B cell (primary cell): ENCODE data around the gene SLC25A34. TPM values are rescaled to one million over a fixed set of nuclear protein-coding genes. Genes with fewer than 3 reads are reported as not detected.

Source experiments
- ATAC-seq: fragments of 200-7000 bp; cut with Tn5 transposase; one replicate; pipeline ENCODE4 v1.10.0; 2021; ENCODE audit warnings: low read depth, mild to moderate bottlenecking, moderate number of reproducible peaks, moderate library complexity
- CTCF ChIA-PET: fragments of 350-600 bp; sonication (Branson Sonifier 250); formaldehyde crosslinking; loops from one replicate; lab custom pipeline; 2021; ENCODE audit warnings: antibody characterized with exemption, inconsistent platforms; lab: Charles Lee
- POLR2A ChIA-PET: fragments of 350-600 bp; sonication (Branson Sonifier 250); formaldehyde crosslinking; loops from one replicate; lab custom pipeline; 2021; ENCODE audit warnings: antibody characterized with exemption; lab: Charles Lee
- DNase-seq: peaks from one replicate; pipeline ENCODE4 v3.0.0; 2013
- H2AFZ ChIP-seq: 2 replicates; pipeline ENCODE4 v1.6.1; 2012; ENCODE audit warnings: mild to moderate bottlenecking, low read depth, low read length; ENCODE audit not compliant: insufficient read depth, poor library complexity, severe bottlenecking
- H3K27ac ChIP-seq, 2 donors: 1 replicate in 1 of 2; 2 replicates in 1 of 2; pipeline ENCODE4 v1.5.1; 2012 to 2013; ENCODE audit warnings: low read length in 2 of 2, mild to moderate bottlenecking in 2 of 2, moderate library complexity in 1 of 2
- H3K27me3 ChIP-seq, 4 experiments: fragments of 200-600 bp in 1 of 4; sonication (generic) in 1 of 4; replicated peaks in 1 of 4; 1 replicate in 2 of 4; 2 replicates in 2 of 4; pipeline versions ENCODE4 v1.6.1 to v1.7.0; 2013 to 2016; ENCODE audit warnings: low read length in 3 of 4, mild to moderate bottlenecking in 2 of 4, mixed read lengths in 1 of 4, moderate library complexity in 1 of 4; ENCODE audit not compliant: insufficient read depth in 4 of 4, control insufficient read depth in 3 of 4; ENCODE audit errors: control extremely low read depth in 1 of 4
- H3K36me3 ChIP-seq, 2 experiments: replicated peaks in 1 of 2; 1 replicate in 1 of 2; 2 replicates in 1 of 2; pipeline versions ENCODE4 v1.6.1 to v1.7.1; 2013; ENCODE audit warnings: low read length in 1 of 2; ENCODE audit not compliant: insufficient read depth in 2 of 2, control insufficient read depth in 1 of 2; ENCODE audit errors: control extremely low read depth in 1 of 2, extremely low read depth in 1 of 2
- H3K4me1 ChIP-seq, 2 donors: fragments of 200-600 bp in 1 of 2; sonication (generic) in 1 of 2; 1 replicate in 1 of 2; 2 replicates in 1 of 2; pipeline versions ENCODE4 v1.5.1 to v1.6.1; 2013 to 2017; ENCODE audit warnings: low read length in 2 of 2; ENCODE audit not compliant: control insufficient read depth in 2 of 2, insufficient read depth in 2 of 2
- H3K4me2 ChIP-seq: replicated peaks from 2 replicates; pipeline ENCODE3; 2012; ENCODE audit warnings: mild to moderate bottlenecking, low read depth, low read length; ENCODE audit not compliant: poor library complexity, severe bottlenecking
- H3K4me3 ChIP-seq, 5 experiments: fragments of 200-600 bp in 1 of 5; sonication (generic) in 1 of 5; 1 replicate in 3 of 5; 2 replicates in 2 of 5; pipeline versions ENCODE4 v1.5.1 to v1.7.0; 2011 to 2016; ENCODE audit warnings: low read length in 4 of 5, mild to moderate bottlenecking in 4 of 5, low read depth in 2 of 5, control low read depth in 1 of 5, moderate library complexity in 1 of 5; ENCODE audit not compliant: insufficient read depth in 1 of 5; ENCODE audit errors: control extremely low read depth in 1 of 5, extremely low read depth in 1 of 5
- H3K79me2 ChIP-seq: fragments of 200-600 bp; sonication (generic); one replicate; pipeline ENCODE4 v1.6.0; 2016; ENCODE audit warnings: low read length; ENCODE audit not compliant: control insufficient read depth, insufficient read depth
- H3K9ac ChIP-seq: fragments of 200-600 bp; sonication (generic); 2 replicates; pipeline ENCODE4 v1.6.1; 2017; ENCODE audit warnings: mild to moderate bottlenecking, low read length, moderate library complexity
- H3K9me3 ChIP-seq, 3 donors: one replicate each; pipeline versions ENCODE4 v1.6.1 to v1.7.1; 2013; ENCODE audit warnings: low read length in 2 of 3; ENCODE audit not compliant: control insufficient read depth in 2 of 3, insufficient read depth in 1 of 3; ENCODE audit errors: control extremely low read depth in 1 of 3
- H4K20me1 ChIP-seq: 2 replicates; pipeline ENCODE4 v1.6.0; 2012; ENCODE audit warnings: mild to moderate bottlenecking, low read length; ENCODE audit not compliant: insufficient read depth, control insufficient read depth, poor library complexity, severe bottlenecking
- H3K27ac Mint-ChIP-seq: one replicate; pipeline ENCODE4 v1.8.0; 2021; ENCODE audit warnings: mixed read lengths
- H3K27me3 Mint-ChIP-seq: one replicate; pipeline ENCODE4 v1.8.0; 2021; ENCODE audit warnings: mixed read lengths
- H3K4me1 Mint-ChIP-seq: one replicate; pipeline ENCODE4 v1.8.0; 2021; ENCODE audit warnings: mixed read lengths
- H3K4me3 Mint-ChIP-seq: one replicate; pipeline ENCODE4 v1.8.0; 2021; ENCODE audit warnings: mixed read lengths
- H3K9me3 Mint-ChIP-seq: one replicate; pipeline ENCODE4 v1.8.0; 2022; ENCODE audit warnings: mixed read lengths; ENCODE audit not compliant: insufficient read depth
- CTCF ChIP-seq: fragments of 200-600 bp; IDR thresholded peaks from one replicate; pipeline ENCODE4 v1.8.0; 2022; ENCODE audit warnings: antibody characterized with exemption, mild to moderate bottlenecking
- EZH2 ChIP-seq: IDR thresholded peaks from 2 replicates; pipeline ENCODE4 v1.6.1; 2012; ENCODE audit warnings: borderline replicate concordance, low read depth, mild to moderate bottlenecking, moderate library complexity, low read length; ENCODE audit not compliant: insufficient read depth, poor library complexity, severe bottlenecking
- WGBS: methylation state at CpG from one replicate; pipeline ENCODE4 v1.1.5; 2013; ENCODE audit warnings: missing lambda C conversion rate; ENCODE audit not compliant: insufficient coverage; 5-methylcytosine and 5-hydroxymethylcytosine counted together
- intact Hi-C: fragments of 100-400 bp; cut with micrococcal nuclease; formaldehyde crosslinking; loops from one replicate; pipeline ENCODE4 v1.10.0; 2022
- polyA plus RNA-seq: library from polyadenylated mRNA; depleted of rRNA; stranded (reverse); fragments of >200 nt; gene quantifications from 2 replicates; pipeline ENCODE4 v1.2.3, GENCODE V29; 2012
- total RNA-seq, 2 donors: library from RNA; stranded (reverse); fragments of 120-200 nt in 1 of 2; gene quantifications; 1 replicate in 1 of 2; 2 replicates in 1 of 2; pipeline versions ENCODE4 v1.2.3 to v1.2.4, GENCODE V29; 2013 to 2022

SLC25A34 gene
- total and polyA plus RNA-seq, 2 donors (not counting 1 experiment from before 2014, with no cell fraction given), result 4.6 to 5.4 TPM

- H3K79me2 ChIP-seq, result no peaks in the 10 kb centered on the region
- POLR2A ChIA-PET, result no interaction called here
- no peaks in the 10 kb centered on the region for H3K36me3 ChIP-seq
- Mint-ChIP-seq H3K9me3 (no peaks in the 10 kb centered on the region), H3K27me3 (no peaks in the 10 kb centered on the region), H3K4me1 (peaks cover 6% of the 10 kb centered on the region), H3K27ac (peak overlapping the region; percentile 56), H3K4me3 (no peak overlapping the region)
- TF ChIP-seq CTCF, result no peak
- TF ChIP-seq EZH2, result no peak
- no peak overlapping the region for H3K4me3 ChIP-seq
- H3K4me2 ChIP-seq, result no peak overlapping the region
- 98% methylated on average over 7 of the region's 7 CpGs for WGBS
- H3K4me1 ChIP-seq, result peaks cover 0 to 11% of the 10 kb centered on the region in 2 donors
- DNase-seq (no peak), ATAC-seq (no peak)
- intact Hi-C loops, result loop anchor here (2.0 to 5.0 kb wide), 3 partner anchors 72 to 417 kb away; no protein-coding TSS in a partner anchor
- CTCF ChIA-PET, result interaction anchor here (0.6 to 6.8 kb wide), 9 partner anchors 43 to 346 kb away, joined by 3 to 75 read pairs (median 4); partner anchors contain the start of gene DNAJC16
- H3K27ac ChIP-seq, result no peak overlapping the region
- no peaks in the 10 kb centered on the region for H3K9me3 ChIP-seq
- H2AFZ ChIP-seq, result no peak overlapping the region
- H3K27me3 ChIP-seq, result no peaks in the 10 kb centered on the region
- H4K20me1 ChIP-seq, result no peaks in the 10 kb centered on the region
- H3K9ac ChIP-seq, result no peak overlapping the region
Observed at GRCh38 chr1:15739745-15740144, 3.7 kb downstream of the SLC25A34 start.
